GM12891 (cell line): ENCODE data around the gene ADGRV1.
A peak's percentile ranks its signal among the peaks of the same experiment; 100 is the strongest.
"Not testable (repeated sequence)": the region's sequence is repeated elsewhere in the genome, so short reads cannot be mapped to it uniquely, and the experiment has no call there.

Experiments used
- DNase-seq: peaks from one replicate; pipeline ENCODE4 v3.0.0; 2011; ENCODE audit warnings: low spot score; ENCODE audit not compliant: insufficient read length
- FAIRE-seq: peaks from 2 replicates; lab custom pipeline; 2011; peaks lifted over from hg19 to GRCh38; lab: Jason Lieb, UNC
- PAX5 ChIP-seq: IDR thresholded peaks from 2 replicates; pipeline ENCODE4 v1.6.1; 2011; ENCODE audit warnings: low read length, moderate library complexity, mild to moderate bottlenecking; ENCODE audit not compliant: insufficient read depth, severe bottlenecking
- POLR2A ChIP-seq: IDR thresholded peaks from 2 replicates; pipeline ENCODE4 v1.6.1; 2011; ENCODE audit warnings: low read depth, low read length, control low read depth
- POLR2AphosphoS5 ChIP-seq: IDR thresholded peaks from 2 replicates; pipeline ENCODE4 v1.6.1; 2011; ENCODE audit warnings: low read depth, low read length, control low read depth
- POU2F2 ChIP-seq: IDR thresholded peaks from 2 replicates; pipeline ENCODE4 v1.6.1; 2011; ENCODE audit warnings: low read depth, mild to moderate bottlenecking, control low read depth, low read length, moderate library complexity
- SPI1 ChIP-seq: IDR thresholded peaks from 2 replicates; pipeline ENCODE4 v1.6.1; 2011; ENCODE audit warnings: low read depth, low read length, control low read depth
- TAF1 ChIP-seq: IDR thresholded peaks from 2 replicates; pipeline ENCODE4 v1.6.1; 2011; ENCODE audit warnings: low read depth, low read length, control low read depth

The ADGRV1 gene

GRCh38 chr5:90680921-90681563 lies 122.4 kb downstream of the ADGRV1 start:
- DNase-seq, result no peak
- FAIRE-seq, result no peak
- TF ChIP-seq SPI1 (no peak), TAF1 (no peak), POLR2AphosphoS5 (no peak), PAX5 (no peak), POU2F2 (no peak), POLR2A (no peak)

GRCh38 chr5:90682278-90682677 lies 123.7 kb downstream of the ADGRV1 start:
- FAIRE-seq (no peak), DNase-seq (no peak)
- no peak for TF ChIP-seq POLR2AphosphoS5
- no peak for TF ChIP-seq POU2F2
- TF ChIP-seq SPI1, result no peak
- TF ChIP-seq PAX5, result no peak
- no peak for TF ChIP-seq TAF1
- no peak for TF ChIP-seq POLR2A

DNA sequence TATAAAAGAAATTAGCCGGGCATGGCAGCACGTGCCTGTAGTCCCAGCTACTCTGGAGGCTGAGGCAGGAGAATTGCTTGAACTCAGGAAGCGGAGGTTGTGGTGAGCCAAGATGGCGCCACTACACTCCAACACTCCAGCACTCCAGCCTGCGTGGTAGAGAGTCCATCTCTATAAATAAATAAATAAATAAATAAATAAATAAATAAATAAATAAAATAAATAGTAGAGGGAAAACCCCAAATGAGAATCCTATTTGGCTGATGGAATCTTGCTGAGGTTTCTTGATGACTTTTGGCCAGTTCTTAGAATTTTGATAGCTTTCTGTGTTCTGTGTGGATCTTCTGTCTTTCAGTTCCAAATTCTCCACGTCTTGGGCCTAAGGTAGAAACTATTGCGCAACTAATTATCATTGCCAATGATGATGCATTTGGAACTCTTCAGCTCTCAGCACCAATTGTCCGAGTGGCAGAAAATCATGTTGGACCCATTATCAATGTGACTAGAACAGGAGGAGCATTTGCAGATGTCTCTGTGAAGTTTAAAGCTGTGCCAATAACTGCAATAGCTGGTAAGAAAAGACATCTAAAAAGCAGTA lies 126.9 kb downstream of the ADGRV1 start:
- DNase-seq, result no peak
- TF ChIP-seq POU2F2 (no peak), POLR2AphosphoS5 (no peak), TAF1 (no peak), SPI1 (no peak), PAX5 (no peak), POLR2A (no peak)
- FAIRE-seq, result no peak

- FAIRE-seq, result not testable (repeated sequence)
Observed at GRCh38 chr5:90686363-90686762, 127.8 kb downstream of the ADGRV1 start.

GRCh38 chr5:90687458-90687857 lies 128.9 kb downstream of the ADGRV1 start:
- FAIRE-seq, DNase-seq: not testable (repeated sequence)

More at GRCh38 chr5:90686363-90686762, 127.8 kb downstream of the ADGRV1 start:
- not testable (repeated sequence) for DNase-seq

GRCh38 chr5:90689064-90689463 lies 130.5 kb downstream of the ADGRV1 start:
- FAIRE-seq, result no peak
- DNase-seq, result no peak
- TF ChIP-seq POLR2A (no peak), TAF1 (no peak), POU2F2 (no peak), SPI1 (no peak), POLR2AphosphoS5 (no peak), PAX5 (no peak)

DNA sequence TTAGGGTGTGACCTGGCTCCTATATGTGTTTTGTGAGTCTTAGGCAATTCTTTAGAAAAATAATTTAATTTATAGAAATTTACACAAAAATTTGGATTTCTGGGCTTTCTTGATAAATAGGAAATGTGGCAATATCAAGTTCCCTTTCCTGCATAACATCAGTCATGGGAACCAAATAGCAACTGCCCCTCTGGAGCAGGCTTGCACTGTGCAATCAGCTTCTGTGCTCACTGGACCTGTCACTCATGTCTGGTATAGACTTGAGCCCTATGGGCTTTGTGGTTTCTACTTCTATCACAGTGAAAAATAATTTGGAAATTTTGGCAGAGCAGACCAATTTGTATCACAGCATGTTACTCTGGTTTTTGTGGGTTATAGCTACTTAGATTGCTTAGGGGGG lies 131.7 kb downstream of the ADGRV1 start:
- no peak for TF ChIP-seq PAX5
- no peak for TF ChIP-seq POU2F2
- TF ChIP-seq TAF1, result no peak
- no peak for TF ChIP-seq SPI1
- TF ChIP-seq POLR2AphosphoS5, result no peak
- TF ChIP-seq POLR2A, result no peak
- DNase-seq (no peak), FAIRE-seq (no peak)

- FAIRE-seq (no peak), DNase-seq (no peak)
- TF ChIP-seq POLR2A (no peak), TAF1 (no peak), POLR2AphosphoS5 (no peak)
Observed at GRCh38 chr5:90691533-90691932, 132.9 kb downstream of the ADGRV1 start.

- TF ChIP-seq POLR2A (no peak), TAF1 (no peak), SPI1 (peak; percentile 84), POU2F2 (no peak)
- FAIRE-seq, result no peak
- DNase-seq, result no peak
Observed at GRCh38 chr5:90696153-90696552, 137.6 kb downstream of the ADGRV1 start.

GRCh38 chr5:90700299-90700698 lies 141.7 kb downstream of the ADGRV1 start:
- TF ChIP-seq POLR2AphosphoS5 (no peak), POU2F2 (no peak), TAF1 (no peak)
- DNase-seq (no peak), FAIRE-seq (no peak)

DNA sequence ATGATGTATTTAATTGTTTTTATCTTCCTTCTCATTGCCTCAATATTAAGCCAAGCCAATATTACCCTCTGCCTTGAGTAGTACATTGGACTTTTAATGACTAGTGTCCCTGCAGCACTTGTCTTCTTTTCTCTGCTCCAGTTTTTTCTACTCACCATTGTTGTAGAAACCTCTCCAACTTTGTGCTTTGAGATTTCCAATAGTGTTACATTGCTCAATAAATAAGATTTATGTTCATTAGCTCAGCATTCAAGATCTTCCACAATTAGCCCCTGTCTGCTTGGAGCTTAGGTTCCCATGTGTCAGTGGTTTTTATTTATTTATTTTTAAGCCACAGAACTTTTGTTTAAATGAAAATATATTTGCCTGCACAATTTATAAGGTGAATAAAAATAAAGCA lies 145.3 kb downstream of the ADGRV1 start:
- no peak for TF ChIP-seq PAX5
- no peak for TF ChIP-seq POU2F2
- no peak for TF ChIP-seq POLR2AphosphoS5
- TF ChIP-seq SPI1, result no peak
- no peak for TF ChIP-seq POLR2A
- TF ChIP-seq TAF1, result no peak
- FAIRE-seq (no peak), DNase-seq (no peak)
